ENCODE data around the gene EAF1.

DNA sequence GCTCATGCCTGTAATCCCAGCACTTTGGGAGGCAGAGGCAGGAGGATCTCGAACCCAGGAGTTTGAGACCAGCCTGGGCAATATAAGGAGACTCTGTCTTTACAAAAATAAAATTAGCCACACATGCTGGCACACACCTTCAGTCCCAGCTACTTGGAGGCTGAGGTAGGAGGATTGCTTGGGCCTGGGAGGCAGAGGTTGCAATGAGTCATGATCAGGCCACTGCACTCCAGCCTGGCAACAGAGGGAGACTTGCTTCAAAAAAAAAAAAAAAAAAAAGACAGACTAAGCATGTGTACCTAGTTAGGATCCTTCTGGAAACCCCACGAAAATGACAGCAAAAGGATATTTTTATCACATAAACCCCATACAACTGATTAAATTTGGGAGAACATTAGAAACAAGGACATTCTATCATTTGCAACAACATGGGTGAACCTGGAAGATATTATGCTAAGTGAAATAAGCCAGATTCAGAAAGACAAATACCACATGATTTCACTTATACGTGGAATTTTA lies 44.9 kb upstream of the EAF1 start:
- TF ChIP-seq, protein P1, sequence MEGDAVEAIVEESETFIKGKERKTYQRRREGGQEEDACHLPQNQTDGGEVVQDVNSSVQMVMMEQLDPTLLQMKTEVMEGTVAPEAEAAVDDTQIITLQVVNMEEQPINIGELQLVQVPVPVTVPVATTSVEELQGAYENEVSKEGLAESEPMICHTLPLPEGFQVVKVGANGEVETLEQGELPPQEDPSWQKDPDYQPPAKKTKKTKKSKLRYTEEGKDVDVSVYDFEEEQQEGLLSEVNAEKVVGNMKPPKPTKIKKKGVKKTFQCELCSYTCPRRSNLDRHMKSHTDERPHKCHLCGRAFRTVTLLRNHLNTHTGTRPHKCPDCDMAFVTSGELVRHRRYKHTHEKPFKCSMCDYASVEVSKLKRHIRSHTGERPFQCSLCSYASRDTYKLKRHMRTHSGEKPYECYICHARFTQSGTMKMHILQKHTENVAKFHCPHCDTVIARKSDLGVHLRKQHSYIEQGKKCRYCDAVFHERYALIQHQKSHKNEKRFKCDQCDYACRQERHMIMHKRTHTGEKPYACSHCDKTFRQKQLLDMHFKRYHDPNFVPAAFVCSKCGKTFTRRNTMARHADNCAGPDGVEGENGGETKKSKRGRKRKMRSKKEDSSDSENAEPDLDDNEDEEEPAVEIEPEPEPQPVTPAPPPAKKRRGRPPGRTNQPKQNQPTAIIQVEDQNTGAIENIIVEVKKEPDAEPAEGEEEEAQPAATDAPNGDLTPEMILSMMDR (conservative IDR thresholded peaks at IDR 0.05; ENCODE audit: low read depth in 2 of 2): no peak
- no peak for TF ChIP-seq EZH2 (IDR thresholded peaks at IDR 0.05; ENCODE audit: low read depth, unreplicated experiment)
- no peak for TF ChIP-seq CREB1 (CRISPR knock-in tag; IDR thresholded peaks at IDR 0.05; ENCODE audit: low read depth)
- no peak for TF ChIP-seq POLR2AphosphoS5 (IDR thresholded peaks at IDR 0.05; ENCODE audit: low read depth)
- no peak for TF ChIP-seq EZH2phosphoT487 (IDR thresholded peaks at IDR 0.05; ENCODE audit: unreplicated experiment)
- TF ChIP-seq, protein P2, sequence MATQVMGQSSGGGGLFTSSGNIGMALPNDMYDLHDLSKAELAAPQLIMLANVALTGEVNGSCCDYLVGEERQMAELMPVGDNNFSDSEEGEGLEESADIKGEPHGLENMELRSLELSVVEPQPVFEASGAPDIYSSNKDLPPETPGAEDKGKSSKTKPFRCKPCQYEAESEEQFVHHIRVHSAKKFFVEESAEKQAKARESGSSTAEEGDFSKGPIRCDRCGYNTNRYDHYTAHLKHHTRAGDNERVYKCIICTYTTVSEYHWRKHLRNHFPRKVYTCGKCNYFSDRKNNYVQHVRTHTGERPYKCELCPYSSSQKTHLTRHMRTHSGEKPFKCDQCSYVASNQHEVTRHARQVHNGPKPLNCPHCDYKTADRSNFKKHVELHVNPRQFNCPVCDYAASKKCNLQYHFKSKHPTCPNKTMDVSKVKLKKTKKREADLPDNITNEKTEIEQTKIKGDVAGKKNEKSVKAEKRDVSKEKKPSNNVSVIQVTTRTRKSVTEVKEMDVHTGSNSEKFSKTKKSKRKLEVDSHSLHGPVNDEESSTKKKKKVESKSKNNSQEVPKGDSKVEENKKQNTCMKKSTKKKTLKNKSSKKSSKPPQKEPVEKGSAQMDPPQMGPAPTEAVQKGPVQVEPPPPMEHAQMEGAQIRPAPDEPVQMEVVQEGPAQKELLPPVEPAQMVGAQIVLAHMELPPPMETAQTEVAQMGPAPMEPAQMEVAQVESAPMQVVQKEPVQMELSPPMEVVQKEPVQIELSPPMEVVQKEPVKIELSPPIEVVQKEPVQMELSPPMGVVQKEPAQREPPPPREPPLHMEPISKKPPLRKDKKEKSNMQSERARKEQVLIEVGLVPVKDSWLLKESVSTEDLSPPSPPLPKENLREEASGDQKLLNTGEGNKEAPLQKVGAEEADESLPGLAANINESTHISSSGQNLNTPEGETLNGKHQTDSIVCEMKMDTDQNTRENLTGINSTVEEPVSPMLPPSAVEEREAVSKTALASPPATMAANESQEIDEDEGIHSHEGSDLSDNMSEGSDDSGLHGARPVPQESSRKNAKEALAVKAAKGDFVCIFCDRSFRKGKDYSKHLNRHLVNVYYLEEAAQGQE (IDR thresholded peaks at IDR 0.05; ENCODE audit: unreplicated experiment): no peak
- no peak for TF ChIP-seq STAT1 (IDR thresholded peaks at IDR 0.05; ENCODE audit: unreplicated experiment)
- TF ChIP-seq NANOG (IDR thresholded peaks at IDR 0.05; ENCODE audit: borderline replicate concordance): no peak
